GM20000 (cell line): ENCODE results near the gene COMT.

Experiments
- DNase-seq: peaks from one replicate; pipeline ENCODE4 v3.0.0; 2012; ENCODE audit warnings: low spot score
- CTCF ChIP-seq: IDR thresholded peaks from 2 replicates; pipeline ENCODE4 v1.5.1; 2012; ENCODE audit warnings: mild to moderate bottlenecking, control low read depth; ENCODE audit errors: extremely low read depth, missing control alignments

COMT gene

GRCh38 chr22:20000246-20001081 lies 58.9 kb downstream of the COMT start:
- DNase-seq, result no peak
- no peak for TF ChIP-seq CTCF

- no peak for TF ChIP-seq CTCF
- DNase-seq, result no peak
Measured at GRCh38 chr22:20001082-20001638, 59.6 kb downstream of the COMT start.

GRCh38 chr22:20002128-20002527 lies 60.6 kb downstream of the COMT start:
- TF ChIP-seq CTCF, result no peak

DNA sequence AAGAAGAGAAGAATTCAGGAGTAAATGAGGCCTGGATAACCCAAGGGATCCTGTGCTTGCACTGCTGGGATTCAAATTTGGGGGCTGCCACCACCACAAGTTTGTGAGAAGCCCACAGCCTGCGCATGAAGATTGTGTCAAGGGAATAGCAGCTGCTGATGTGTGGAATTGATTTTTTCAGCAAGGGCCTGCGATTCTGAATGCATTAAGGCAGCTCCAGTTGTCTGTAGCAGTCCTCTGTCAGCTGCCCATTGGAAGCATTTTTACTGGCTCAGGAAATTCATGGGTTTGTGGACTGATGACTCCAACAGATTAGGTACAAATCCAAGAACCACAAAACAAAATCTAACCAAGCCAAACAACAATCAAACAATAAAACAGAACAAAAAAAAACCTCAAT lies 61.1 kb downstream of the COMT start:
- TF ChIP-seq CTCF, result no peak
- DNase-seq, result no peak

More at GRCh38 chr22:20002128-20002527, 60.6 kb downstream of the COMT start:
- no peak for DNase-seq

- no peak for DNase-seq
Measured at GRCh38 chr22:20003304-20003703, 61.7 kb downstream of the COMT start.

DNA sequence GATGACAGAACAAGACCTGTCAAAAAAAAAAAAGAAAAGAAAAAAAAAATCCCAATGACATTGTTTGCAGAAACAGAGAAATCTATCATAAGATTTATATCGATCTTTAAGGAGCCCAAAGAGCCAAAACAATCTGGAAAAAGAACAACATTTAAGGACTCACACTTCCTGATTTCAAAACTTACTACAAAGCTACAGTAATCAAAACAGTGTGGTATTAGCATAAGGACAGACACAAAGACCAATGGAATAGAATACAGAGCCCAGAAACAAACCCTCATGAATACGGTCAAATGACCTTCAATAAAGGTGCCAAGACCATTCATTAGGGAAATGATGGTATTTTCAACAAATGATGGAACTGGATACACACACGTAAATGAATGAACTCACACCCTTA lies 62.9 kb downstream of the COMT start:
- no peak for TF ChIP-seq CTCF
- DNase-seq, result no peak

More at GRCh38 chr22:20003304-20003703, 61.7 kb downstream of the COMT start:
- TF ChIP-seq CTCF, result no peak

DNA sequence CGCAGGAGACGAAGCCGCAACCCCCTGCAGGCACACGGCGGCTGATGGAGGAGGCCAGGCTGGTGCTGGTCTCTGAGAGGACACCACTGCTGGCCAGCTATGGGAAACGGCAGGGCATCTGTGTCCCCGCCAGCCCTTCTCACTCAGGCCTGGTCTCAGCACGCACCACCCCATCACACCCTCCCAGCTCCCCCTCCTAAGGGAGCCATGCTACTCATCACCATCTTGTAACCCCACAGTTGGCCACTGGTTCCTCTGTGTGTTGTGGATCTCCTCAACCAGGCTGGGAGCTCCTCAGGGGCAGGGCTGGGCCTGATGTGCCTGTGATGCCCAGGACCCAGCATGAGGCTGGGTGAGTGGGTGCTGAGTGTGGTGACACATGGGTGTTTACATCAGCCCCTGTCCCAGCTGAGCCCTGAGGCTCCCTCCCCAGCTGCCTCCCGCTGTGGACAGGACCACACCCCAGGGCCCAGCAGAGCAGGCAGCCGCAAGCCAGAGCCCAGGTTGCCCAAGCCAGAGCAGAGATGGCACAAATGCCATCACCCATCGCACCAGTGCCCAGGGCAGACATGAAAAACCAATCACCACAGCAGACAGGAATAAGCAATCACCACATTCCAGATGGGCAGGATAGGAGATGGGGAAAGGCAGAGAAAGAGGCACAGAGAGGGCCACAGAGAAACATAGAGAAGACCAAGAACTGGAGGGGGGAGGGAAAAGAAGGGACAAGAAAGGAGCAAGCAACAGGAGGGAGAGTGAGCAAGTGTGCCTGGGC lies 66.8 kb downstream of the COMT start:
- TF ChIP-seq CTCF, result no peak
- no peak for DNase-seq
